ENCODE results near the gene DYNLT2.

DNA sequence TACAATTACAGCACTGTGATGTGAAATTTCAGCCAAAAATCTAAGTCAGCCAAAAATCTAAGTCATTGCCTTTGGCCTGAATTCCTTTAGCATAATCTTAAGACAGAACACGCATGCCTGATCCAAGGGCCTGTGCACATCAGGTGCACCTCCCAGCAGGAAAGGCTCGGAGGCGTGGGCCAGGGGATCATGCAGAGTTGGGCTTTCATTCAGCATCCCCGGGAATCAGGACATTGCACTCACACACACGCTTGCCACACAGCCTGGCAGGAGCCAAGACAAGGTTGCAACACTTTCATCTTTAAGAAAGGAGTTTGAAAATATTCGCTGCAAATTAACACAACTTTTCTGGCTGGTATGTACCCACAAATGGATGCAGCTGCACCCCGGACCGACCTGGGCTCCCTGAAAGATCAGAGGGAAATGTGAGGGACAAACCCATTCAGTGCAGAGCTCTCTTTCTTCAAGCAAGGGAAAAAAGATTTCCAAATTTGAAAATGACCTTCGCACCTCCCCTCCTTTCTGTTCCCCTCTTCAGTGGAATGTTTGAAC lies 48.8 kb upstream of the DYNLT2 start:
- TF ChIP-seq POLR2A (IDR thresholded peaks at IDR 0.05; ENCODE audit: extremely low read depth, insufficient read length) (no peak), CTCF (IDR thresholded peaks at IDR 0.05; ENCODE audit: low read depth, low read length) (no peak), MYC (IDR thresholded peaks at IDR 0.05; ENCODE audit: low read depth, low read length) (no peak)
- TF ChIP-seq, protein P1, sequence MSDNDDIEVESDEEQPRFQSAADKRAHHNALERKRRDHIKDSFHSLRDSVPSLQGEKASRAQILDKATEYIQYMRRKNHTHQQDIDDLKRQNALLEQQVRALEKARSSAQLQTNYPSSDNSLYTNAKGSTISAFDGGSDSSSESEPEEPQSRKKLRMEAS (IDR thresholded peaks at IDR 0.05; ENCODE audit: low read depth, low read length) = no peak

All from NB4 (cell line).